H1 (cell line): Measurements from ENCODE around the gene MYF5. TPM values are rescaled to one million over a fixed set of nuclear protein-coding genes. Genes with fewer than 3 reads are reported as not detected.

Experiments
- CTCF ChIA-PET: fragments of 300-600 bp; sonication (Branson Sonifier 250); formaldehyde crosslinking; loops from one replicate; lab custom pipeline; 2021; ENCODE audit not compliant: partially characterized antibody; lab: Charles Lee
- POLR2A ChIA-PET: fragments of 300-600 bp; sonication (Branson Sonifier 250); formaldehyde crosslinking; loops from one replicate; lab custom pipeline; 2021; ENCODE audit warnings: inconsistent platforms; ENCODE audit not compliant: partially characterized antibody; lab: Charles Lee
- DNase-seq, 2 experiments: peaks; one replicate each; pipeline versions ENCODE4 v3.0.0 to v3.0.0-alpha.2; 2010 to 2022; ENCODE audit warnings: low spot score in 2 of 2, low read depth in 1 of 2, mixed read lengths in 1 of 2
- FAIRE-seq: peaks from 2 replicates; lab custom pipeline; 2011; peaks lifted over from hg19 to GRCh38; lab: Jason Lieb, UNC
- H2AFZ ChIP-seq: 2 replicates; pipeline ENCODE4 v1.8.1; 2012; ENCODE audit warnings: low read length, inconsistent platforms
- H2AK5ac ChIP-seq: 2 replicates; pipeline ENCODE4 v1.6.1; 2013; ENCODE audit warnings: low read depth, low read length
- H2BK120ac ChIP-seq: replicated peaks from 2 replicates; pipeline ENCODE3; 2013; ENCODE audit warnings: low read depth, low read length, inconsistent platforms
- H2BK12ac ChIP-seq: 2 replicates; pipeline ENCODE4 v1.6.1; 2013; ENCODE audit warnings: low read depth, low read length
- H2BK15ac ChIP-seq: 2 replicates; pipeline ENCODE4 v1.6.1; 2013; ENCODE audit warnings: low read length
- H2BK20ac ChIP-seq: 2 replicates; pipeline ENCODE4 v1.6.1; 2013; ENCODE audit warnings: low read length
- H2BK5ac ChIP-seq: 2 replicates; pipeline ENCODE4 v1.6.1; 2013; ENCODE audit warnings: low read depth, low read length
- H3K14ac ChIP-seq: 2 replicates; pipeline ENCODE4 v1.6.1; 2013; ENCODE audit warnings: inconsistent platforms; ENCODE audit not compliant: insufficient read length
- H3K18ac ChIP-seq: 2 replicates; pipeline ENCODE4 v1.6.1; 2013; ENCODE audit warnings: low read length; ENCODE audit errors: extremely low read depth
- H3K23ac ChIP-seq: 2 replicates; pipeline ENCODE4 v1.6.1; 2013; ENCODE audit warnings: inconsistent platforms; ENCODE audit not compliant: insufficient read length
- H3K23me2 ChIP-seq: 2 replicates; pipeline ENCODE4 v1.6.1; 2013; ENCODE audit warnings: low read depth, low read length
- H3K27ac ChIP-seq: 2 replicates; pipeline ENCODE4 v1.6.1; 2011; ENCODE audit warnings: low read depth, low read length, inconsistent platforms
- H3K27me3 ChIP-seq, 4 experiments: replicated peaks in 1 of 4; 1 replicate in 1 of 4; 2 replicates in 3 of 4; pipeline versions ENCODE4 v1.6.1 to v1.8.1; 2011 to 2013; ENCODE audit warnings: low read length in 3 of 4, mild to moderate bottlenecking in 3 of 4, inconsistent platforms in 2 of 4, mixed read lengths in 2 of 4, moderate library complexity in 1 of 4; ENCODE audit not compliant: control insufficient read depth in 3 of 4, insufficient read depth in 3 of 4; ENCODE audit errors: extremely low read depth in 1 of 4
- H3K36me3 ChIP-seq, 4 experiments: 2 replicates each; pipeline versions ENCODE4 v1.6.1 to v1.8.1; 2011 to 2013; ENCODE audit warnings: mild to moderate bottlenecking in 4 of 4, low read length in 3 of 4, moderate library complexity in 2 of 4, control low read depth in 1 of 4, inconsistent platforms in 1 of 4; ENCODE audit not compliant: insufficient read depth in 4 of 4, control insufficient read depth in 2 of 4
- H3K4ac ChIP-seq: replicated peaks from 2 replicates; pipeline ENCODE3; 2013; ENCODE audit warnings: low read length, low read depth, mixed read lengths, inconsistent platforms; ENCODE audit not compliant: insufficient read length
- H3K4me1 ChIP-seq, 4 experiments: replicated peaks in 1 of 4; 1 replicate in 1 of 4; 2 replicates in 3 of 4; pipeline versions ENCODE4 v1.6.1 to v1.8.1; 2011 to 2013; ENCODE audit warnings: low read length in 3 of 4, inconsistent platforms in 2 of 4, mixed read lengths in 1 of 4; ENCODE audit not compliant: insufficient read depth in 4 of 4, control insufficient read depth in 3 of 4
- H3K4me2 ChIP-seq, 2 experiments: 2 replicates each; pipeline versions ENCODE4 v1.6.1 to v1.8.1; 2011 to 2013; ENCODE audit warnings: low read depth in 2 of 2, low read length in 2 of 2, control low read depth in 1 of 2, inconsistent platforms in 1 of 2, mild to moderate bottlenecking in 1 of 2; ENCODE audit not compliant: insufficient read depth in 1 of 2
- H3K4me3 ChIP-seq, 4 experiments: fragments of 200-600, 300-600 bp in 1 of 4; sonication (generic), shearing (Covaris generic), sonication (Bioruptor Twin) in 1 of 4; 2 replicates each; pipeline versions ENCODE4 v1.5.1 to v1.8.1; 2011 to 2016; ENCODE audit warnings: low read length in 4 of 4, low read depth in 3 of 4, control low read depth in 2 of 4, inconsistent platforms in 2 of 4, mild to moderate bottlenecking in 2 of 4, mixed read lengths in 1 of 4, moderate library complexity in 1 of 4; ENCODE audit not compliant: insufficient read depth in 2 of 4; ENCODE audit errors: extremely low read depth in 1 of 4
- H3K56ac ChIP-seq: replicated peaks from 2 replicates; pipeline ENCODE3; 2013; ENCODE audit warnings: low read depth, mild to moderate bottlenecking, mixed read lengths, low read length, inconsistent platforms; ENCODE audit not compliant: insufficient read length
- H3K79me1 ChIP-seq: 2 replicates; pipeline ENCODE4 v1.6.1; 2013; ENCODE audit warnings: low read depth, low read length, control low read depth
- H3K79me2 ChIP-seq, 2 experiments: 2 replicates each; pipeline versions ENCODE4 v1.6.1 to v1.8.1; 2012 to 2013; ENCODE audit warnings: low read length in 2 of 2, mild to moderate bottlenecking in 2 of 2, inconsistent platforms in 1 of 2; ENCODE audit not compliant: insufficient read depth in 2 of 2, control insufficient read depth in 1 of 2
- H3K9ac ChIP-seq, 4 experiments: replicated peaks in 1 of 4; 1 replicate in 1 of 4; 2 replicates in 3 of 4; pipeline versions ENCODE4 v1.6.1 to v1.8.1; 2011 to 2013; ENCODE audit warnings: low read depth in 3 of 4, low read length in 3 of 4, control low read depth in 2 of 4, mild to moderate bottlenecking in 2 of 4, moderate library complexity in 2 of 4, inconsistent platforms in 1 of 4; ENCODE audit errors: extremely low read depth in 1 of 4
- H3K9me3 ChIP-seq, 2 experiments: 2 replicates each; pipeline versions ENCODE4 v1.6.1 to v1.8.1; 2012 to 2013; ENCODE audit warnings: mild to moderate bottlenecking in 2 of 2, moderate library complexity in 2 of 2, control low read depth in 1 of 2, inconsistent platforms in 1 of 2, low read depth in 1 of 2, low read length in 1 of 2, mixed read lengths in 1 of 2; ENCODE audit not compliant: insufficient read depth in 2 of 2
- H4K20me1 ChIP-seq, 2 experiments: replicated peaks in 1 of 2; 2 replicates each; pipeline versions ENCODE3 to v1.8.1; 2011 to 2013; ENCODE audit warnings: inconsistent platforms in 2 of 2, low read length in 2 of 2, mild to moderate bottlenecking in 1 of 2; ENCODE audit not compliant: insufficient read depth in 2 of 2, control insufficient read depth in 1 of 2
- H4K5ac ChIP-seq: 2 replicates; pipeline ENCODE4 v1.6.1; 2013; ENCODE audit warnings: low read length, low read depth, mixed read lengths, inconsistent platforms; ENCODE audit not compliant: insufficient read length
- H4K8ac ChIP-seq: 2 replicates; pipeline ENCODE4 v1.8.0; 2013; ENCODE audit warnings: mild to moderate bottlenecking, moderate library complexity, low read length, inconsistent platforms; ENCODE audit not compliant: insufficient read depth; ENCODE audit errors: extremely low read depth
- H4K91ac ChIP-seq: replicated peaks from 2 replicates; pipeline ENCODE3; 2013; ENCODE audit warnings: low read length, mixed read lengths, inconsistent platforms; ENCODE audit not compliant: insufficient read length
- CBX8 ChIP-seq: fragments of 300-800, 300-1000 bp; sonication (generic); IDR thresholded peaks from 2 replicates; pipeline ENCODE4 v1.7.1; 2016; ENCODE audit warnings: low read depth, low read length, borderline replicate concordance
- CHD1 ChIP-seq: IDR thresholded peaks from 2 replicates; pipeline ENCODE4 v1.6.1; 2012; ENCODE audit warnings: low read depth, low read length, improper control_type of control experiment
- GABPA ChIP-seq: IDR thresholded peaks from 2 replicates; pipeline ENCODE4 v1.6.1; 2011; ENCODE audit warnings: mild to moderate bottlenecking, low read length, moderate library complexity, borderline replicate concordance; ENCODE audit not compliant: insufficient read depth
- KDM4A ChIP-seq: IDR thresholded peaks from one replicate; pipeline ENCODE4 v1.7.1; 2012; ENCODE audit warnings: low read depth, mild to moderate bottlenecking, moderate library complexity, low read length, inconsistent platforms; ENCODE audit not compliant: severe bottlenecking
- PHF8 ChIP-seq: fragments of 200-600 bp; sonication (generic); conservative IDR thresholded peaks from 2 replicates; pipeline ENCODE4 v1.7.1; 2012; ENCODE audit warnings: low read depth, mild to moderate bottlenecking, inconsistent platforms, low read length, moderate library complexity
- RAD21 ChIP-seq, 2 experiments: IDR thresholded peaks in 1 of 2; conservative IDR thresholded peaks in 1 of 2; 2 replicates each; pipeline ENCODE4 v1.6.1; 2011; ENCODE audit warnings: low read depth in 2 of 2, low read length in 2 of 2, improper control_type of control experiment in 1 of 2, inconsistent platforms in 1 of 2, mild to moderate bottlenecking in 1 of 2, moderate library complexity in 1 of 2
- TCF12 ChIP-seq: IDR thresholded peaks from 2 replicates; pipeline ENCODE4 v1.6.1; 2011; ENCODE audit warnings: low read depth, mild to moderate bottlenecking, low read length
- WGBS, 2 experiments: shearing (Covaris generic) in 1 of 2; methylation state at CpG; one replicate each; pipeline versions ENCODE4 v1.1.6 to v1.1.7; 2013 to 2015; ENCODE audit warnings: low lambda C conversion rate in 2 of 2, mixed read lengths in 2 of 2, inconsistent platforms in 1 of 2, low coverage in 1 of 2, missing lambda C conversion rate in 1 of 2; ENCODE audit not compliant: insufficient replicate concordance in 2 of 2, insufficient coverage in 1 of 2, insufficient read length in 1 of 2; ENCODE audit errors: extremely low coverage in 1 of 2, missing lambda C conversion rate in 1 of 2; 5-methylcytosine and 5-hydroxymethylcytosine counted together
- polyA plus RNA-seq, 7 experiments: library from polyadenylated mRNA; depleted of rRNA in 3 of 7; stranded (reverse) in 5 of 7; unstranded in 2 of 7; fragments of >200 nt in 5 of 7; fragments of 200-250 nt in 2 of 7; gene quantifications; 1 replicate in 5 of 7; 2 replicates in 1 of 7; 4 replicates in 1 of 7; pipeline versions ENCODE4 v1.2.1 to v1.2.3, GENCODE V29; 2011 to 2013; ENCODE audit warnings: missing spikeins in 2 of 7, mixed read lengths in 2 of 7
- total RNA-seq: library from RNA; stranded (reverse); fragmentation: NEBNext Ultra II Directional; extraction: Animal tissue kit (Norgen Biotek cat#: 25700); gene quantifications from 2 replicates; pipeline ENCODE4 v1.2.1, GENCODE V29; 2021

MYF5 gene
- total and polyA plus RNA-seq, 2 of the 8 experiments (the other 6 are each of a cell fraction or from before 2014, with no cell fraction given) = 0.09 TPM; not detected in 1

DNA sequence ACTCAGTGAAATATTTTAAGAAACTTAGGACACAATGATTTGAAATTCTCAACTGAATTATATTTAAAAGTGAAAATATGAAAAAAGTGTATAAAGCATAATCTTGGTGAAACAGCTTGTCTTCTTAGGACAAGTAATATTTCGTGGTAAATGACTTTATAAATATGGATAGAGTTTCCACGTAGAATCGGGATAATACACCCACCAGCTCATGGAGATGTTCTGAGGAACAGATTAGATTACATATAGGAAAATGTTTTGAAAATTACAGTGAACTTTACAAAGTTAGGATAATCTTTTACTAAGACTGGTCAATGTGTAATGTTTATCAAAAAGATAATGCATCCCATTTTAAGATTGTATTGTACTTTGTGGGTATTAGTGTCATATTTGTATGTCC, 34.9 kb upstream of the MYF5 start:
- Histone ChIP-seq H2BK120ac (no peak overlapping the region), H2BK15ac (no peak overlapping the region), H3K14ac (no peak overlapping the region), H3K4ac (no peak overlapping the region), H3K9ac (no peak overlapping the region), H3K23me2 (no peaks in the 10 kb centered on the region; the same call in 1 of the 2 replicates), H2BK12ac (no peak overlapping the region), H2AK5ac (no peak overlapping the region), H2BK5ac (no peak overlapping the region), H3K18ac (no peak overlapping the region), H3K27ac (no peak overlapping the region), H4K5ac (no peak overlapping the region), H4K20me1 (no peaks in the 10 kb centered on the region), H3K4me3 (no peak overlapping the region), H3K36me3 (no peaks in the 10 kb centered on the region), H3K23ac (no peak overlapping the region), H3K79me2 (no peaks in the 10 kb centered on the region), H3K56ac (no peak overlapping the region), H2AFZ (no peak overlapping the region), H4K8ac (no peak overlapping the region), H3K9me3 (no peaks in the 10 kb centered on the region), H4K91ac (no peak overlapping the region), H3K79me1 (no peaks in the 10 kb centered on the region), H3K4me2 (no peak overlapping the region), H2BK20ac (no peak overlapping the region), H3K4me1 (peaks cover 0 to 9% (median 5%) of the 10 kb centered on the region in 4 experiments; a peak in 4 of 7 replicates), H3K27me3 (no peaks in the 10 kb centered on the region)
- no peak for FAIRE-seq
- no peak for DNase-seq
- 94% methylated on average over 3 of the region's 3 CpGs; no CpG with 5 or more reads in 1 of the 2 experiments for WGBS, 2 experiments
- ChIA-PET CTCF (interaction anchor here (0.7 to 1.2 kb wide), 3 partner anchors 18 to 354 kb away, joined by 3 read pairs; no protein-coding TSS in a partner anchor), POLR2A (no interaction called here)
- no peak for TF ChIP-seq PHF8
- TF ChIP-seq KDM4A = no peak
- TF ChIP-seq TCF12 = no peak
- TF ChIP-seq CBX8 = no peak
- TF ChIP-seq RAD21 (IDR thresholded peaks at IDR 0.05 in 1 of 2, conservative IDR thresholded peaks at IDR 0.05 in 1 of 2; ENCODE audit: low read depth in 2 of 2, low read length in 2 of 2) = no peak
- no peak for TF ChIP-seq CHD1
- TF ChIP-seq GABPA = no peak
